CD4-positive, alpha-beta memory T cell (primary cell): ENCODE measurements around the gene LRRC19. TPM values are rescaled to one million over a fixed set of nuclear protein-coding genes. Genes with fewer than 3 reads are reported as not detected.

Experiments
- CTCF ChIA-PET: fragments of 350-600 bp; sonication (Branson Sonifier 250); formaldehyde crosslinking; loops from one replicate; lab custom pipeline; 2021; ENCODE audit warnings: inconsistent platforms; ENCODE audit not compliant: partially characterized antibody; lab: Charles Lee
- POLR2A ChIA-PET: fragments of 350-600 bp; sonication (Branson Sonifier 250); formaldehyde crosslinking; loops from one replicate; lab custom pipeline; 2021; ENCODE audit not compliant: partially characterized antibody; lab: Charles Lee
- DNase-seq, 5 donors: peaks; one replicate each; pipeline versions ENCODE4 v3.0.0 to v3.0.0-alpha.2; 2020 to 2022; ENCODE audit warnings: mixed read lengths in 1 of 5
- H3K27ac ChIP-seq: one replicate; pipeline ENCODE4 v1.7.0; 2013; ENCODE audit warnings: low read depth, low read length
- H3K27me3 ChIP-seq: 2 replicates; pipeline ENCODE4 v1.7.0; 2013; ENCODE audit warnings: mild to moderate bottlenecking, low read length, moderate library complexity; ENCODE audit not compliant: insufficient read depth
- H3K36me3 ChIP-seq: 2 replicates; pipeline ENCODE4 v1.7.0; 2013; ENCODE audit warnings: mild to moderate bottlenecking, low read length, moderate library complexity; ENCODE audit not compliant: insufficient read depth
- H3K4me1 ChIP-seq: 2 replicates; pipeline ENCODE4 v1.7.0; 2013; ENCODE audit warnings: mild to moderate bottlenecking, low read length, moderate library complexity; ENCODE audit not compliant: insufficient read depth
- H3K4me3 ChIP-seq, 2 donors: one replicate each; pipeline ENCODE4 v1.7.0; 2013; ENCODE audit warnings: low read length in 2 of 2, mild to moderate bottlenecking in 1 of 2
- H3K9me3 ChIP-seq, 2 donors: one replicate each; pipeline ENCODE4 v1.7.0; 2013; ENCODE audit warnings: low read length in 2 of 2, control low read depth in 1 of 2; ENCODE audit not compliant: control insufficient read depth in 1 of 2
- H3K27ac Mint-ChIP-seq, 7 donors: one replicate each; pipeline ENCODE4 v1.8.0; 2020 to 2021; ENCODE audit warnings: mixed read lengths in 7 of 7, mild to moderate bottlenecking in 6 of 7, inconsistent platforms in 3 of 7, moderate library complexity in 3 of 7
- H3K27me3 Mint-ChIP-seq, 2 donors: one replicate each; pipeline ENCODE4 v1.8.0; 2020 to 2021; ENCODE audit warnings: mixed read lengths in 2 of 2
- H3K36me3 Mint-ChIP-seq, 2 donors: one replicate each; pipeline ENCODE4 v1.8.0; 2020 to 2021; ENCODE audit warnings: mixed read lengths in 2 of 2, inconsistent platforms in 1 of 2, mild to moderate bottlenecking in 1 of 2
- H3K4me1 Mint-ChIP-seq, 4 donors: one replicate each; pipeline ENCODE4 v1.8.0; 2020 to 2021; ENCODE audit warnings: mixed read lengths in 4 of 4, mild to moderate bottlenecking in 1 of 4
- H3K4me3 Mint-ChIP-seq, 8 donors: one replicate each; pipeline ENCODE4 v1.8.0; 2020 to 2021; ENCODE audit warnings: mixed read lengths in 8 of 8, mild to moderate bottlenecking in 7 of 8, moderate library complexity in 6 of 8, inconsistent platforms in 3 of 8
- H3K9me3 Mint-ChIP-seq, 8 donors: one replicate each; pipeline ENCODE4 v1.8.0; 2020 to 2021; ENCODE audit warnings: mixed read lengths in 8 of 8, mild to moderate bottlenecking in 5 of 8, inconsistent platforms in 3 of 8, moderate library complexity in 1 of 8
- intact Hi-C: fragments of 100-400 bp; cut with micrococcal nuclease; formaldehyde crosslinking; loops from one replicate; pipeline ENCODE4 v1.15.1; 2023
- polyA plus RNA-seq, 2 donors: library from polyadenylated mRNA; unstranded; fragments of 300-500 nt; fragmentation: Illumina TruSeq; gene quantifications; one replicate each; pipeline ENCODE4 v1.2.3, GENCODE V29; 2021
- total RNA-seq, 2 experiments: library from RNA; stranded (reverse); gene quantifications; one replicate each; pipeline ENCODE4 v1.2.3, GENCODE V29; 2021

Gene LRRC19
- total and polyA plus RNA-seq, 4 experiments from 2014 or later: 0.05 TPM; not detected in 3

DNA sequence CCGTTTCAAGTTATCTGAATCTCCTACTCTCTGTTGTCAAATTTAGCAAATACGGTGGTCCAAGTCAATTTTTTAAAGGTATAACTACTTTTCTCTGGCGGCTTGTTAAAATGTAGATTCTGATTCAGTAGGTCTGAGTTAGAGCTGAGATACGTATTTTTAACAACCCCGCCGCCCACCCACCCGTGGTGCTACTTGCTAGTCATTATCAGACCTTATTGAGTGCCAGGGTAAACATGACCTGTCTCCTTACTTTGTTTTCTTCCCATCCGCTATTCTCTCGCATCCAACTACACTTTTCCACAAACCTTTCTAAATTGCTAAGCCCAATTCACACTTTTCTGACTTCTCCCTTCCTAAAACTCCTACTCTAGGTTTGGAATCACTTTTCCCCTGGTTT is 57.7 kb downstream of the LRRC19 start:
- ChIA-PET POLR2A (interaction anchor here (1.3 to 1.9 kb wide), 5 partner anchors 9 to 626 kb away, joined by 3 to 43 read pairs (median 5); partner anchors contain the start of genes C9orf72, CAAP1 and IFT74), CTCF (interaction anchor here (1.5 to 3.0 kb wide), 2 partner anchors 8 to 55 kb away, joined by 10 to 14 read pairs; partner anchors contain the start of genes CAAP1 and IFT74)
- DNase-seq: no peak
- H3K4me1 Mint-ChIP-seq: peaks cover 36 to 58% (median 45%) of the 10 kb centered on the region in 4 donors
- H3K36me3 Mint-ChIP-seq: peaks cover 5 to 15% of the 10 kb centered on the region in 2 donors
- peaks cover 0 to 3% of the 10 kb centered on the region in 2 donors for H3K27me3 Mint-ChIP-seq
- H3K9me3 Mint-ChIP-seq: peaks cover 0 to 2% (median 0%) of the 10 kb centered on the region in 8 donors
- peak overlapping the region; percentile 98 to 100 (median 99) for H3K27ac Mint-ChIP-seq
- H3K27me3 ChIP-seq: no peaks in the 10 kb centered on the region
- peak overlapping the region; percentile 96 for H3K27ac ChIP-seq
- H3K4me3 Mint-ChIP-seq: peak overlapping the region; percentile 92 to 99 (median 97)
- H3K4me1 ChIP-seq: peaks cover 44% of the 10 kb centered on the region
- no peaks in the 10 kb centered on the region for H3K36me3 ChIP-seq
- peak overlapping the region; percentile 94 to 96 for H3K4me3 ChIP-seq
- intact Hi-C loops: loop anchor here (1.0 to 2.0 kb wide), 3 partner anchors 9 to 625 kb away; partner anchors contain the start of genes C9orf72, CAAP1 and IFT74
- no peaks in the 10 kb centered on the region for H3K9me3 ChIP-seq

DNA sequence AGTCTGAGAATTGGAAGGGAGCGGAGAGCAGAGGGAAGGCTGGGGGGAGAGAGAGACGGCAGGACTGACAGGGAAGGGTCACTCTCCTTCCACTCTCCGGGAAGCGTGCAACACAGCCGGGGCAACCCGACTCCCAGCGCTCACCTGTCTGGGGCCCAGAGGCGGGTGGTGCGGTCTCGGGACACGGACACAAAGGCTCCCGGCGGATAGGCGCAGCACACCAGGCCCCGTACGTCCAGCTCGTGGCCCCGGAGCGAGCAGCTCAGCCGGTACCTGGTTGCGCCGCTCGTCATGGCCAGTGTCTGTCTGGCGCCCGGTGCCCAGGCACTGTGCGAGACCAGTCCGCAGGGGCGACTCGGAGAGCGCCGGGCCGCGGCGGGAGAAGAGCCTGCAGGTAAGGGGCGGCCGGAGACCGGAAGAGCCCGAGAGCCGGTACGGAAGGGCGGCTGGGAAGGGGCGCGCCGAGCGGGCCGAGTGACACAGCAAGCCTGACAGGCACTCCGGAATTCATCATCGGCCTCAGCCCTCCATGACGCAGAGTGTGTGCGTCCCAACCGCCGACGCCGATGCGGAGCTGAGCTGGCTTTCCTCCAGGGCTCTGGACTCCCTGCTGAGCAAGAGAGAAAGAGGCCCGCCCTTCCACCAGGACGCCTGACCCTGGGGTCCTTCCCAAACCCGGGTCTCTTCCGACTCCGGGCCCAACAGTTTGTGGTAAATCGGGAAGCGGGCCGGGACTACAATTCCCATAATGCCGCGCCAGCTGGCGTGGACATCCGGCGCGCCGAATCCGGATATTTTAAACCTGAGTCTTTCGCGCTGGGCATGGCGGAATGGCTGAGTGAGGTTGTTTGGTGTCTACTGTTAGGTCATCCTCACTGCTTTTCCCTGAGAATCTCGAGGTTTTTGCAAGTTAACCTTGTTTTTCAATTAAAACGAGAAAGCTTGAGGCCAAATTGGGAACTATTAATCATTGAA is 58.4 kb downstream of the LRRC19 start, which contains the start of gene PLAA:
Gene PLAA (minus strand): TSS at position 490 of the 975 bp plus-strand sequence. CDS start 197 bp downstream, at position 293.
- ChIA-PET CTCF (interaction anchor here (0.6 to 3.0 kb wide), 3 partner anchors 9 to 55 kb away, joined by 3 to 14 read pairs (median 10); partner anchors contain the start of genes CAAP1 and IFT74), POLR2A (interaction anchor here (0.5 to 1.9 kb wide), 7 partner anchors 8 to 626 kb away, joined by 3 to 43 read pairs (median 4); partner anchors contain the start of genes C9orf72, CAAP1 and IFT74)
- Mint-ChIP-seq H3K4me1 (peaks cover 40 to 63% (median 50%) of the 10 kb centered on the region in 4 donors), H3K9me3 (peaks cover 0 to 2% (median 0%) of the 10 kb centered on the region in 8 donors), H3K27me3 (peaks cover 0 to 3% of the 10 kb centered on the region in 2 donors), H3K36me3 (peaks cover 8 to 15% of the 10 kb centered on the region in 2 donors), H3K27ac (peak within 1 kb of the TSS; percentile 98 to 100 (median 99)), H3K4me3 (peak within 1 kb of the TSS; percentile 92 to 99 (median 97))
- intact Hi-C loops: loop anchor here (1.0 to 2.0 kb wide), 3 partner anchors 9 to 626 kb away; partner anchors contain the start of genes C9orf72, CAAP1 and IFT74
- Histone ChIP-seq H3K4me3 (peak within 1 kb of the TSS; percentile 94 to 96), H3K36me3 (no peaks in the 10 kb centered on the region), H3K9me3 (no peaks in the 10 kb centered on the region), H3K27me3 (no peaks in the 10 kb centered on the region), H3K27ac (peak within 1 kb of the TSS; percentile 96), H3K4me1 (peaks cover 47% of the 10 kb centered on the region)
- peak; percentile 88 to 92 (median 91) for DNase-seq

DNA sequence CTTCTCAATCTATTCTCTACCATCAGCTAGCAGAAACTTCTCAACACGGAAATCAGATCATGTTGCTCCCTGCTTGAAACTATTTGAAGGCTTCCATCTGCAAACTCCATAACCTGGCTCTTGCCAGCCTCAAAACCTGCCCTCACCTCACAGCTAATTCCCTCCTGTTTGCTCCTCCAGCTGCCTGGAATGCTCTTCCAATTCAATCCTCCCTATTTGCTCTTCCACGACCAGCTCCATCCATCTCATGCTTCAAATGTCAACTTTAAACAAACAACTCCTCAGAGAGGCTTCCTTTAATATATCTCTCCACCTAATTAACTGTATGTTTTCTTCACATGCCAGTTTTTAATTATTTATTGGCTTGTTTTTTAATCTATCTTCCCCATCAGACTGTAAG is 59.9 kb downstream of the LRRC19 start:
- peaks cover 0 to 3% of the 10 kb centered on the region in 2 donors for H3K27me3 Mint-ChIP-seq
- H3K4me3 Mint-ChIP-seq: peak overlapping the region; percentile 92 to 99 (median 97)
- POLR2A ChIA-PET: interaction anchor here (1.0 to 1.2 kb wide), 3 partner anchors 10 to 53 kb away, joined by 3 to 6 read pairs (median 3); partner anchors contain the start of genes CAAP1 and IFT74
- no peak for DNase-seq
- CTCF ChIA-PET: interaction anchor here (1.1 kb wide), 1 partner anchor 53 kb away, joined by 3 read pairs; no protein-coding TSS in a partner anchor
- Histone ChIP-seq H3K36me3 (no peaks in the 10 kb centered on the region), H3K27me3 (no peaks in the 10 kb centered on the region), H3K4me1 (peaks cover 62% of the 10 kb centered on the region), H3K27ac (peak overlapping the region; percentile 96), H3K4me3 (no peak overlapping the region), H3K9me3 (no peaks in the 10 kb centered on the region)
- H3K4me1 Mint-ChIP-seq: peaks cover 49 to 77% (median 62%) of the 10 kb centered on the region in 4 donors
- H3K36me3 Mint-ChIP-seq: peaks cover 8 to 17% of the 10 kb centered on the region in 2 donors
- H3K27ac Mint-ChIP-seq: peak overlapping the region; percentile 98 to 100 (median 99)
- intact Hi-C loops: no loop called here
- peaks cover 0 to 2% (median 0%) of the 10 kb centered on the region in 8 donors for H3K9me3 Mint-ChIP-seq

Other genes with a start within 250 kb of the LRRC19 start
- 10 to 100 TPM; 20.0 to 21.5 TPM for gene CAAP1, start 112.9 kb downstream of the LRRC19 start, total RNA-seq
- gene CAAP1, start 112.9 kb downstream of the LRRC19 start, polyA plus RNA-seq: 10 to 100 TPM; 18.6 to 25.3 TPM
- gene PLAA, start 58.4 kb downstream of the LRRC19 start, total RNA-seq: 10 to 100 TPM; 24.0 to 28.3 TPM
- gene PLAA, start 58.4 kb downstream of the LRRC19 start, polyA plus RNA-seq: 10 to 100 TPM; 12.8 to 26.4 TPM
- 1 to 10 TPM; 8.7 to 9.0 TPM for gene IFT74, start 49.3 kb downstream of the LRRC19 start, total RNA-seq
- gene IFT74, start 49.3 kb downstream of the LRRC19 start, polyA plus RNA-seq: 10 to 100 TPM in 1 of 2 donors, 1 to 10 TPM in 1; 5.9 to 10.0 TPM
- not detected for gene TEK, start 103.6 kb upstream of the LRRC19 start, total RNA-seq
- gene TEK, start 103.6 kb upstream of the LRRC19 start, polyA plus RNA-seq: not detected